Activated naive CD4-positive, alpha-beta T cell treated with anti-CD3 and anti-CD28 coated beads for 36 hours (primary cell): ENCODE measurements around the gene CRHR1. TPM values are rescaled to one million over a fixed set of nuclear protein-coding genes. Genes with fewer than 3 reads are reported as not detected.

Experiments used
- CTCF ChIA-PET: fragments of 350-600 bp; sonication (Branson Sonifier 250); formaldehyde crosslinking; loops from one replicate; lab custom pipeline; 2021; ENCODE audit warnings: antibody characterized with exemption; lab: Charles Lee
- DNase-seq: peaks from one replicate; pipeline ENCODE4 v3.0.0-alpha.2; 2020
- H3K27ac Mint-ChIP-seq: one replicate; pipeline ENCODE4 v1.8.0; 2021; ENCODE audit warnings: mild to moderate bottlenecking, mixed read lengths
- H3K27me3 Mint-ChIP-seq: one replicate; pipeline ENCODE4 v1.8.0; 2021; ENCODE audit warnings: low read depth, mixed read lengths
- H3K36me3 Mint-ChIP-seq: one replicate; pipeline ENCODE4 v1.8.0; 2021; ENCODE audit warnings: low read depth, mixed read lengths
- H3K4me1 Mint-ChIP-seq: one replicate; pipeline ENCODE4 v1.8.0; 2021; ENCODE audit warnings: low read depth, mixed read lengths
- H3K4me3 Mint-ChIP-seq: one replicate; pipeline ENCODE4 v1.8.0; 2021; ENCODE audit warnings: mild to moderate bottlenecking, moderate library complexity, mixed read lengths
- H3K9me3 Mint-ChIP-seq: one replicate; pipeline ENCODE4 v1.8.0; 2021; ENCODE audit warnings: mixed read lengths
- intact Hi-C: fragments of 100-400 bp; cut with micrococcal nuclease; formaldehyde crosslinking; loops from one replicate; pipeline ENCODE4 v1.15.1; 2023
- total RNA-seq, 2 experiments: library from RNA; stranded (reverse); gene quantifications; one replicate each; pipeline ENCODE4 v1.2.3, GENCODE V29; 2021

CRHR1 gene
- total RNA-seq, 2 experiments from 2014 or later = not detected

GRCh38 chr17:45844695-45845375 lies 60.7 kb downstream of the CRHR1 start, which contains the start of gene SPPL2C:
Gene SPPL2C, plus strand, starts transcription at chr17:45844881. Its CDS starts 26 bp downstream, at chr17:45844907.
- no peaks in the 10 kb centered on the region for H3K9me3 Mint-ChIP-seq
- intact Hi-C loops = no loop called here

DNA sequence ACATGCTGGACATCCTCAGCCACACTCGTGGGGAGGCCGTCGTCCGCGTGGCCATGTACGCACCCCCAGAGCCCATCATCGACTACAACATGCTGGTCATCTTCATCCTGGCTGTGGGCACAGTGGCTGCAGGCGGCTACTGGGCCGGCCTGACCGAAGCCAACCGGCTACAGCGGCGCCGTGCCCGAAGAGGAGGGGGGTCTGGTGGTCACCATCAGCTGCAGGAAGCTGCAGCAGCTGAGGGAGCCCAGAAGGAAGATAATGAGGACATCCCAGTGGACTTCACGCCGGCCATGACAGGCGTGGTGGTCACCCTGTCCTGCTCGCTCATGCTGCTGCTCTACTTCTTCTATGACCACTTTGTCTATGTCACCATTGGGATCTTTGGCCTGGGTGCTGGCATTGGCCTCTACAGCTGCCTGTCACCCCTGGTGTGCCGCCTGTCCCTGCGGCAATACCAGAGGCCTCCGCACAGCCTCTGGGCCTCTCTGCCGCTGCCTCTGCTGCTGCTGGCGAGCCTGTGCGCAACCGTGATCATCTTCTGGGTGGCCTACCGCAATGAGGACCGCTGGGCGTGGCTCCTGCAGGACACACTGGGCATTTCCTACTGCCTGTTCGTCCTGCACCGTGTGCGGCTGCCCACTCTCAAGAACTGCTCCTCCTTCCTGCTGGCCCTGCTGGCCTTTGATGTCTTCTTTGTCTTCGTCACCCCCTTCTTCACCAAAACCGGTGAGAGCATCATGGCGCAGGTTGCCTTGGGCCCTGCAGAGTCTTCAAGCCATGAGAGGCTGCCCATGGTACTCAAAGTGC lies 61.5 kb downstream of the CRHR1 start:
- no peak overlapping the region for H3K4me3 Mint-ChIP-seq
- no peaks in the 10 kb centered on the region for H3K27me3 Mint-ChIP-seq
- no peak overlapping the region for H3K27ac Mint-ChIP-seq
- H3K36me3 Mint-ChIP-seq = no peaks in the 10 kb centered on the region
- no peaks in the 10 kb centered on the region for H3K4me1 Mint-ChIP-seq
- CTCF ChIA-PET = no interaction called here
- DNase-seq = no peak
- intact Hi-C loops = no loop called here
- H3K9me3 Mint-ChIP-seq = no peaks in the 10 kb centered on the region

More at GRCh38 chr17:45844695-45845375, 60.7 kb downstream of the CRHR1 start, which contains the start of gene SPPL2C:
- H3K36me3 Mint-ChIP-seq = no peaks in the 10 kb centered on the region
- H3K27me3 Mint-ChIP-seq = no peaks in the 10 kb centered on the region
- H3K4me3 Mint-ChIP-seq = no peak within 1 kb of the TSS
- CTCF ChIA-PET = no interaction called here
- no peak for DNase-seq
- no peak within 1 kb of the TSS for H3K27ac Mint-ChIP-seq
- H3K4me1 Mint-ChIP-seq = no peaks in the 10 kb centered on the region

DNA sequence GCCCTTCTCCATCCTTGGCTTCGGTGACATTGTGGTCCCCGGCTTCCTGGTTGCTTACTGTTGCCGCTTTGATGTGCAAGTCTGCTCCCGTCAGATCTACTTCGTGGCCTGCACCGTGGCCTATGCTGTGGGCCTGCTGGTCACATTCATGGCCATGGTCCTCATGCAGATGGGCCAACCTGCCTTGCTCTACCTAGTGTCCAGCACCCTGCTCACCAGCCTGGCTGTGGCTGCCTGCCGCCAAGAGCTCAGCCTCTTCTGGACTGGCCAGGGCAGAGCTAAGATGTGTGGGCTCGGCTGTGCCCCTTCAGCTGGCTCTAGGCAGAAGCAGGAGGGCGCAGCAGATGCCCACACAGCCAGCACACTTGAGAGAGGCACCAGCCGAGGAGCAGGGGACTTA lies 62.1 kb downstream of the CRHR1 start:
- peaks cover 2% of the 10 kb centered on the region for H3K27me3 Mint-ChIP-seq
- H3K36me3 Mint-ChIP-seq = no peaks in the 10 kb centered on the region
- DNase-seq = no peak
- intact Hi-C loops = no loop called here
- H3K27ac Mint-ChIP-seq = no peak overlapping the region
- no peaks in the 10 kb centered on the region for H3K4me1 Mint-ChIP-seq
- no peaks in the 10 kb centered on the region for H3K9me3 Mint-ChIP-seq
- no peak overlapping the region for H3K4me3 Mint-ChIP-seq
- CTCF ChIA-PET = interaction anchor here (1.4 kb wide), 1 partner anchor 64 kb away, joined by 3 read pairs; no protein-coding TSS in a partner anchor

DNA sequence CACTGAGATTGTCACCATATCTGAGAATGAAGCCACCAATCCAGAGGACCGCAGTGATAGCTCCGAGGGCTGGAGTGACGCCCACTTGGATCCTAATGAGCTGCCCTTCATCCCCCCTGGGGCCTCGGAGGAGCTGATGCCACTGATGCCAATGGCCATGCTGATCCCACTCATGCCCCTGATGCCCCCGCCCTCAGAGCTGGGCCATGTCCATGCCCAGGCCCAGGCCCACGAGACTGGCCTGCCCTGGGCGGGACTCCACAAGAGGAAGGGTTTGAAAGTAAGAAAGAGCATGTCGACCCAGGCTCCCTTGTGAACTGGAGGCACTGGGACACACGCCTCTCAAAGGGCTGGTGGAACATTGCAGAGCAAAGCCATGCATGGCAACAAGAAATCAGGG lies 62.5 kb downstream of the CRHR1 start:
- no peak overlapping the region for H3K4me3 Mint-ChIP-seq
- intact Hi-C loops = no loop called here
- DNase-seq = no peak
- H3K27ac Mint-ChIP-seq = no peak overlapping the region
- peaks cover 2% of the 10 kb centered on the region for H3K27me3 Mint-ChIP-seq
- CTCF ChIA-PET = interaction anchor here (1.4 kb wide), 1 partner anchor 65 kb away, joined by 3 read pairs; no protein-coding TSS in a partner anchor
- H3K9me3 Mint-ChIP-seq = no peaks in the 10 kb centered on the region
- H3K36me3 Mint-ChIP-seq = no peaks in the 10 kb centered on the region
- H3K4me1 Mint-ChIP-seq = no peaks in the 10 kb centered on the region

DNA sequence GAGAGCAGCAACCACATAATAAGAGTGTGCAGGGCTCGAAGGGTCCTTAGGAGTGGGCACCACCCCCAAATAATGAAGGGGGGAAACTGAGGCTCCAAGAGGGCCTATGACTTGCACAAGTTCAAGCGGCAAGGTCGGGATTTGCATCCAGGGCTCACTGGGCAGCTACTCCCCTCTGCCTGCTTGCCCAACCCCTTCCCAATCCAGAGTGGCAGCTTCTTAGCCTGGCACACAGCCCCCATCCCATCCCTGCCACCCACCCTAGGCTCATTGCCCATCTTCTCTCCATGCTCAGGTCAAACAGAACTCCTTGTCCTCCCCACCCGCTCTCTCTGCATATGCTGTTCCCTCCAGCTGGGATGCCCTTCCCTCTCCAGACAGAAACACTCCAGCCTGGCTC lies 63.0 kb downstream of the CRHR1 start:
- H3K27ac Mint-ChIP-seq = no peak overlapping the region
- H3K36me3 Mint-ChIP-seq = no peaks in the 10 kb centered on the region
- no peak for DNase-seq
- no peaks in the 10 kb centered on the region for H3K4me1 Mint-ChIP-seq
- no peaks in the 10 kb centered on the region for H3K9me3 Mint-ChIP-seq
- peaks cover 3% of the 10 kb centered on the region for H3K27me3 Mint-ChIP-seq
- intact Hi-C loops = no loop called here
- H3K4me3 Mint-ChIP-seq = no peak overlapping the region
- CTCF ChIA-PET = interaction anchor here (1.4 kb wide), 1 partner anchor 65 kb away, joined by 3 read pairs; no protein-coding TSS in a partner anchor

- intact Hi-C loops = no loop called here
- DNase-seq = no peak
- Mint-ChIP-seq H3K9me3 (no peaks in the 10 kb centered on the region), H3K27me3 (peaks cover 6% of the 10 kb centered on the region), H3K36me3 (no peaks in the 10 kb centered on the region), H3K4me3 (no peak overlapping the region), H3K4me1 (no peaks in the 10 kb centered on the region), H3K27ac (no peak overlapping the region)
- CTCF ChIA-PET = no interaction called here
Measured at GRCh38 chr17:45847747-45848146, 63.6 kb downstream of the CRHR1 start.

DNA sequence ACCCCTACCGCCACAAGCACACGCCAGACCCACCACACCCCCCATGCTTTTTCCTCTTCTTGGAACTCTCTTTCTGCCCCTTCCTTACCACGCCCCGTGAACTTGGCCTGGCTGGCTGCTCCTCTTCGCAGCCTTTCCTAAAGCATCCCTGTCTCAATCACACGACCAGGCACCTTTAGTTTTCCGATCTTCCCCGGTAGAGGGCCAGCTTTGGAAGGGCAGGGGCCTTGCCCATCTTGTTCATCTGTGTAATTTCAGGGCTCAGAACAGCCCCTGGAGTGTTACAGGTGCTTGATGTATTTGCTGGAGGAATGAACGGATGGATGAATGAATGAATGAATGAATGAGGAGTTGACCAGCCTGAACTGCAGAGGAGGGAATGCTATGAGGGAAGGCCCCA lies 64.3 kb downstream of the CRHR1 start:
- no peaks in the 10 kb centered on the region for H3K36me3 Mint-ChIP-seq
- peaks cover 9% of the 10 kb centered on the region for H3K27me3 Mint-ChIP-seq
- no peaks in the 10 kb centered on the region for H3K9me3 Mint-ChIP-seq
- no peak overlapping the region for H3K4me3 Mint-ChIP-seq
- H3K4me1 Mint-ChIP-seq = no peaks in the 10 kb centered on the region
- DNase-seq = no peak
- no peak overlapping the region for H3K27ac Mint-ChIP-seq
- intact Hi-C loops = no loop called here
- CTCF ChIA-PET = no interaction called here

DNA sequence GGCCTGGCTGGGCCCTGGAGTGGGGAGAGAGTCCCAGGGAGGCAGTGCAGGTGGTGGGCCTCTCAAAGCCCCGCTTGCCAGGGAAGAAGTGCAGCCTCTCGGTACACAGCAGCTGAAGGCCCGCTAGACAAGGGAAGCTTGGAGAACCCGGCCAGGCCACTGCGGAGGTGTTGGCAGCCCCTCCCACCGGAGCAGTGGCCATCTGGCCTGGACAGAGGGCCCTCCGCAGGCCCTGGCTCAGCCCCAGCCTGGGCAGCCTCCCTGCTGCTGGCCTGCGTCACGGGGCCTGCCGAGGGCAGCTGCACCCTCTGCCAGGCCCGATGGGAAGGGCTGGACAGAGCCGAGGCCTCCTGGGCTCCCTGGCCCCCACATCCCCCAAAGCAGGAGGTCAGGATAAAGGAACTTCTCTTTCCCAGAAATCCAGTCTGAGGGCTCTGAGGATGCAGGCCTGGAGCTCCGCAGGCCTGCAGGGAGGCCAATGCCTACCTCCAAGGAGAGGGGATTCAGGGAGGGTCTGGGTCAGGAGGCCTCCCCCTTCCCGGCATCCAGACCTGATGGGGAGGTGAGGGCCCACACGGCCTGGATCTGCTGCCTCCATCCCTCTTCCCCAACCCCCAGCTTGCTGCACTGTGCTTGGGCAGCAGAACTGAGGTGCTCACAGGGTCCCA lies 64.9 kb downstream of the CRHR1 start:
- CTCF ChIA-PET = interaction anchor here (0.6 to 1.0 kb wide), 2 partner anchors 69 to 207 kb away, joined by 3 to 4 read pairs; no protein-coding TSS in a partner anchor
- no peaks in the 10 kb centered on the region for H3K9me3 Mint-ChIP-seq
- peaks cover 9% of the 10 kb centered on the region for H3K27me3 Mint-ChIP-seq
- H3K4me1 Mint-ChIP-seq = no peaks in the 10 kb centered on the region
- H3K36me3 Mint-ChIP-seq = no peaks in the 10 kb centered on the region
- no peak overlapping the region for H3K27ac Mint-ChIP-seq
- H3K4me3 Mint-ChIP-seq = no peak overlapping the region
- intact Hi-C loops = no loop called here
- DNase-seq = no peak

DNA sequence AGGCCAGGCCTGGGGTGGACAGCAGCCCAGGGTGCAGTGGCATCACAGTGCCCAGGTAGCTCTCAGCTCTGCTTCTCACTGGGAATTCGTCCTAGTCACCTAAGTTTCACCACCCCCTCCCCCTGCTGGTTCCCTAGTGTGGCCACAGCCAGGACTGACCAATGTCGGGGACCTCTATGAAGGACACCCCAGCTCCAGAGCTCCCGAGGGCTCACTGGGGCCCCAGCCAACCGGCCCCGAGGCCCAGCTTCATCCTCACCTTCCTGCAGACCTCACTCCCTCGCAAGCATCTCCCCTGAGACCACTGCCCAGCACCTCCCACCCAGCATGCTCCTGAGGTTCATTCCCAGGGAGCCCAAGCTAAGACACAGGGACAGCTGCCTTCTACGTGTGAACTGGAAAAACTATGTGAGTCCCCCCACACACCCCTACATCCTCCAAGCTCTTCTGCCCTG lies 65.4 kb downstream of the CRHR1 start:
- CTCF ChIA-PET = interaction anchor here (0.6 to 1.0 kb wide), 3 partner anchors 69 to 208 kb away, joined by 3 to 4 read pairs (median 3); no protein-coding TSS in a partner anchor
- intact Hi-C loops = no loop called here
- no peak overlapping the region for H3K27ac Mint-ChIP-seq
- H3K4me3 Mint-ChIP-seq = no peak overlapping the region
- peaks cover 9% of the 10 kb centered on the region for H3K27me3 Mint-ChIP-seq
- H3K9me3 Mint-ChIP-seq = no peaks in the 10 kb centered on the region
- no peak for DNase-seq
- H3K4me1 Mint-ChIP-seq = no peaks in the 10 kb centered on the region
- H3K36me3 Mint-ChIP-seq = no peaks in the 10 kb centered on the region

- H3K36me3 Mint-ChIP-seq = no peaks in the 10 kb centered on the region
- H3K27ac Mint-ChIP-seq = no peak overlapping the region
- no peak overlapping the region for H3K4me3 Mint-ChIP-seq
- CTCF ChIA-PET = interaction anchor here (0.9 to 1.0 kb wide), 3 partner anchors 97 to 208 kb away, joined by 3 read pairs; no protein-coding TSS in a partner anchor
- DNase-seq = no peak
- intact Hi-C loops = loop anchor here (5.0 kb wide), 1 partner anchor 208 kb away; no protein-coding TSS in a partner anchor
- no peaks in the 10 kb centered on the region for H3K4me1 Mint-ChIP-seq
- H3K27me3 Mint-ChIP-seq = peaks cover 9% of the 10 kb centered on the region
- H3K9me3 Mint-ChIP-seq = no peaks in the 10 kb centered on the region
Measured at GRCh38 chr17:45850011-45850410, 65.9 kb downstream of the CRHR1 start.

- no peak overlapping the region for H3K27ac Mint-ChIP-seq
- H3K4me3 Mint-ChIP-seq = no peak overlapping the region
- no peak for DNase-seq
- intact Hi-C loops = loop anchor here (5.0 kb wide), 1 partner anchor 208 kb away; no protein-coding TSS in a partner anchor
- H3K27me3 Mint-ChIP-seq = peaks cover 9% of the 10 kb centered on the region
- H3K9me3 Mint-ChIP-seq = no peaks in the 10 kb centered on the region
- H3K36me3 Mint-ChIP-seq = no peaks in the 10 kb centered on the region
- H3K4me1 Mint-ChIP-seq = no peaks in the 10 kb centered on the region
- CTCF ChIA-PET = interaction anchor here (0.6 to 1.0 kb wide), 5 partner anchors 46 to 209 kb away, joined by 3 read pairs; no protein-coding TSS in a partner anchor
Measured at GRCh38 chr17:45850468-45850867, 66.3 kb downstream of the CRHR1 start.

GRCh38 chr17:45851022-45851421 lies 66.9 kb downstream of the CRHR1 start:
- Mint-ChIP-seq H3K4me3 (no peak overlapping the region), H3K27ac (no peak overlapping the region), H3K4me1 (no peaks in the 10 kb centered on the region), H3K27me3 (peaks cover 12% of the 10 kb centered on the region), H3K36me3 (no peaks in the 10 kb centered on the region), H3K9me3 (no peaks in the 10 kb centered on the region)
- intact Hi-C loops = loop anchor here (5.0 kb wide), 1 partner anchor 209 kb away; no protein-coding TSS in a partner anchor
- CTCF ChIA-PET = interaction anchor here (0.6 to 1.4 kb wide), 4 partner anchors 20 to 128 kb away, joined by 3 to 10 read pairs (median 3); no protein-coding TSS in a partner anchor
- DNase-seq = no peak
